ENCODE data around the gene PICK1. TPM values are rescaled to one million over a fixed set of nuclear protein-coding genes. Genes with fewer than 3 reads are reported as not detected.
"Not testable (repeated sequence)": the region's sequence is repeated elsewhere in the genome, so short reads cannot be mapped to it uniquely, and the experiment has no call there.

The PICK1 gene
- total RNA-seq, 1 donor from 2014 or later: 63.2 TPM

DNA sequence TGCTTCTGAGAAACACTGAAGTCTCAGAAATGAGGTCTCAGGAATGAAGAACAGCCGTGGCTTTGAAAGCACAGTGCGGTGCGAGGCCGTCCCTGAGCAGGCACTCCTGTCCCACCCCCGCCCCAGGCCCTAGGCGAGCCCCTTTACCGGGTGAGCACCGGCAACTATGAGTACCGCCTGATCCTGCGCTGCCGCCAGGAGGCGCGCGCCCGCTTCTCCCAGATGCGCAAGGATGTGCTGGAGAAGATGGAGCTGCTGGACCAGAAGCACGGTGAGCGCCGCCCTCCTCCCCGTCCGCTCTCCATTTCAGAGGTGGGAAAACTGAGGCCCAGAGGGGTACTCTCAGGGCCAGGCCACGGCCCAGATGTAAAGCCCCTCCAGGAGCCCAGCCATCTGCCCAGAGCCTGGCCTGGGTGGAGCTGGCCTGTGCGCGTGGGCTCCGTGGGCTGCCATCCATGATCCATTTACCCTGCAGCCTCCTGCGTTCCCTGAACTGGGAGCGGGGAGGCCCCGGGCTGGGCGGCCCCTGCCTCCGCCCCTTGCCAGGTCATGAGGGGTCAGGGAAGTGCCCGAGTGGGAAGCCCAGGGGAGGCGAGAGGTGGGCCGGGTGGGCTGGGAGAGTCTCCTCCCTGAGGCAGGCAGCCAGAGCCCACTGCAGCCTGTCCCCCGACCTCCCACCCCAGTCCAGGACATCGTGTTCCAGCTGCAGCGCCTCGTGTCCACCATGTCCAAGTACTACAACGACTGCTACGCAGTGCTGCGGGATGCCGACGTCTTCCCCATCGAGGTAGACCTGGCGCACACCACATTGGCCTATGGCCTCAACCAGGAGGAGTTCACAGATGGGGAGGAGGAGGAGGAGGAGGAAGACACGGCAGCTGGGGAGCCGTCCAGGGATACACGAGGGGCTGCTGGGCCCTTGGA is 17.2 kb downstream of the PICK1 start:
- DNase-seq (ENCODE audit: low spot score): no peak

DNA sequence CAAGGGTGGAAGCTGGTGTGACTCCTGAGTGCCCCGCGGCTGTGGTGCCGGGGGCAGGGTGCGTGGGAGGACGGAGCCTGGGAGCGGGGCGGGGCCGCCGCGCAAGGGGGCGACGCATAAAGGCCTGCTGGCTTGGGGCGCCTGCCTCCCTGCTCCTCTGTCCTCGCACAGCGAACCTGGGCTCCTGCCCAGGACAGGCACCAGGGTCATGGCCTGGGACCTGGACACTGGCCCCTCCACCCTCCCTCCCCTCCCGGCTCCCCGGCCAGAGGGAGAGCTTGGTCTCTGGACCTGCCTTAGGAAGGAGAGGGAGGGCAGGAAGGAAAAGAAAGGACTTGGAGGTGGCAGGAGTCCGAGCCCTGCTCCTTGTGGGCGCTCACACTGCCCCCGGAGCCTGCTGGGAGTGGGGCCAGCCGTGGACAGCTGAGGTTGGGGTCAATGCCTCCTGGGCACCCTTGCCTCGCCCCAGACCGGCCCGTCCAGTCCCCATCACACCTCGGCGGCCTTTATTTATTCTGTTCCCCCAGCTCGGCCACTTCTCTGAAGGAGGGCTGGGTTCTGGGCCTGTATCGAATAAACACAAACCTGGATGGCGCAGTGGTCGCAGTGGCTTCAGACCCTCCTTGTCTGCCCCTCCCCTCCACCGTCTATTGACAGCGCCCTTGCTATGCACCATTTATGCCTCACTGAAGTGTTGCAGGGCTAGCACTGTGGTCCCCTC is 18.1 kb downstream of the PICK1 start:
- no peak for DNase-seq (ENCODE audit: low spot score)

DNA sequence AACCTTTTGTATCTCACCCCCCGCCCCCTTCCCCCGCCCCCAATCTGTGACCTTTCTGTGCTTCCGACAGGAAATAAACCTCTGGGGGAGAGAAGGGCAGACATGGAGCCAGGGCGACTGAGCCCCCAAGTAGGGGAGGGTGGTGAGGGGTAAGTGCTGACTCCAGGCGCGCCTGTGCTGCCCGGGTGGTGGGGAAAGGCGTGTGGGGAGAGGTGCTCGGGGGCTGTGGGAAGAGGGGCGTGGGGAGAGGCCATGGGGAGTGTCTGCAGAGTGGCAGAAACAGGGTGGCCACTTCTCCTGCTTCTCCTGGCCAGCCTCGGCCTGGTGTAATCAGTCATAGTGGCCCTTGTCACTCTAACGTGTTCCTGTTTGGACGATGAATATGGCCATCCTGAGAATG is 18.8 kb downstream of the PICK1 start:
- DNase-seq (ENCODE audit: low spot score): no peak

DNA sequence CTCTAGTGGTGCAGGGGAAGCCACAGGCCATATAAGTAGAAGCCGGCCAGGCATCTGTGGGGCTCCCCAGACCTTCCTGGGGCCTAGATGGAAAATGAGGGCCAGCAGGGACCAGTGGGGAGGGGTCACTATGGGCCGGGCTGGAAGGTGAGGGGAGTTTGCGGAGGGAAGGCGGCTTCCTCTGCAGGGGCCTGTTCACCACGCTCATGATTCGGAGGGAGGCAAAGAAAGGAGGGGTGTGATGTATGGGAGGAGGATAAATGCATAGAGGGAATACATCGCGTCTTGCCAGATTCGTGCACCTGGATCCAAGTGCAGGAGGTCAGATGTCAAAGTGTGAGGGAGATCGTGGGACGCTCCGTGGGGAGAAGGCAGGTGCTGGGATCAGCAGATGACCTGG is 19.9 kb downstream of the PICK1 start:
- no peak for DNase-seq (ENCODE audit: low spot score)

DNA sequence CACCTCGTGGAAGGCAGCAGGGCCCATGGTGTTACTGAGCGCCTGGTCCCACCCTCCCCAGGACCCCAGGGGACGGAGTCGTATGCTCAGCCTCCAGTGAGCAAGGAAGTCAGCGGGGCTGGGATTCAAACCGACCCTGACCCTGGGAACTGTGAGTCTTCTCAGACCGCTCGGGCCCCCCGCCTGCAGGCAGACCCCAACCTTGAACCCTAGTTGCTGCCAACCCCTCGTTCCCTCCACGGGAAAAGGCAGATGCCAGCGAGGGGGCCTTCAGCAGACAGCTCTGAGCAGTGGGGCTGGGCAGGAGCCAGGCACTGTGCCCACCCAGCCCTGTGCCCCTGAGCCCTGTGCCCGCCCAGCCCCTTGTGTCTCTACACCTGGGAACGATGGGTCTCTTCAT is 20.4 kb downstream of the PICK1 start:
- DNase-seq (ENCODE audit: low spot score): no peak

DNA sequence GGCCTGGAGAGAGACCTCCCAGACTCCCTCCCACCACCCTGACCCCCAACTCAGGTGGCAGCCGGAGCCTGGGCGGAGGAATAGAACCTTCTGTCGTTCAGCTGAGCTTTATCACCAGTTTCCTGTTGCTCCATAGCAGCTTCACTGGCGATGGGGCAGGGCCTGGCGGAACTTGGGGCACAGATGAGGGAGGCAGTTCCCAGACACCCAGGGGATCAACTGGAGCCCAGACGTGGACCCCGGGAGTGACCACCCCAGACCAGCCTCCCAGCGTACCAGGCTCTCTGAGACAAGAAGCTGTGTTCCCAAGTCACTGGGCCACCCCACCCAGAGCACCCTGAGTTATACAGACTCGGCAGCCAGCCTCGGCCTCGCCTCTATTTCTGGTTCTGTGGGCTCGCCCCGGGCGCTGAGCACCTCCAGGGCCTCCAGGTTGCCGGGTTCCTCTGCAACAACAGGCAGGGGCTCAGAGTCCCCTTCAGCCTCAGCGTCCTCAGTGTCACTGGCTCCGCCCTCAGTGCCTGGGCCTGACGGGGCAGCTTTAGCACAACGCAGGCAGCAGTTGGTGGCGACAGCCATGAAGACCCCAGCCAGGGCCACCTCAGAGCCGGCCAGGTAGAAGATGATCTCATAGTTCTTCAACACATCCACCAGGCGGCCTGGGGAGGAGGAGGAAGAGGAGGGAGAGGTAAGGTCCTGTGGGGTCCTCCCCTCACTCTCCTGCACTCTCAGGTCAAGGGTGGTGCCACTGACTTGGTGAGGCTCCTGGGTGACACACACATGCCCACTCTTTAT is 21.0 kb downstream of the PICK1 start:
- no peak for DNase-seq (ENCODE audit: low spot score)

DNA sequence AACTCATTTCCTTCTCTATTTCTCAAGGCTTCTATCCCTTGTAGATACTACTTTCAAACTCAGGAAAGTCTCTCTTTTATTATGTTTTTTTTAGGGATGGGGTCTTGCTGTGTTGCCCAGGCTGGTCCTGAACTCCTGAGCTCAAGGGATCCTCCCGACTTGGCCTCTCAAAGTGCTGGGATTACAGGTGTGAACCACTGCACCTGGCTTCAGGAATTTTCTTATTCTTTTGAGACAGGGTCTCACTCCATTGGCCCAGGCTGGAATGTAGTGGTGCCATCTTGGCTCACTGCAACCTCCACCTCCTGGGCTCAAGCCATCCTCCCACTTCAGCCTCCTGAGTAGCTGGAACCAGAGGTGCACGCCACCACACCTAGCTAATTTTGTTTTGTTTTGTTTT is 22.0 kb downstream of the PICK1 start:
- not testable (repeated sequence) for DNase-seq (ENCODE audit: low spot score)

DNA sequence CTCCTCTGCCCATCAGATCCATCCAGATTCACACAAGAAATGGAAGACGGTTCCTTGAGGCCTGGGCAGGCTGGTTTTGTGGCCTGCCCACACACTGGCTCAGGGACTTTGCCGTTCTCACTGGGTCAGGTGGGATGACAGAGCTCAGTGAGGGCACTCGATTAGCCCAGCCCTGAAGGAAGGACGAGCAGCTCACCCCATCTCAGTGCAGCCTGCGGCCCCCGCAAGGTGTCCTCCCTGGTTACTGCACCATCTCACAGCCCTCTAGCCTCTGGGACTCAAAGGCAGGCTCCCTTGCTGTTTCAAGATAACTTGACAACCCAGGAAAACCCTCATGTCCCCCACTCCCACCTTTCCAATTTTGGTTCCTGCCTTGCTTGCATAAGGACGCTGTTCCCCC is 22.6 kb downstream of the PICK1 start:
- DNase-seq (ENCODE audit: low spot score): no peak

DNA sequence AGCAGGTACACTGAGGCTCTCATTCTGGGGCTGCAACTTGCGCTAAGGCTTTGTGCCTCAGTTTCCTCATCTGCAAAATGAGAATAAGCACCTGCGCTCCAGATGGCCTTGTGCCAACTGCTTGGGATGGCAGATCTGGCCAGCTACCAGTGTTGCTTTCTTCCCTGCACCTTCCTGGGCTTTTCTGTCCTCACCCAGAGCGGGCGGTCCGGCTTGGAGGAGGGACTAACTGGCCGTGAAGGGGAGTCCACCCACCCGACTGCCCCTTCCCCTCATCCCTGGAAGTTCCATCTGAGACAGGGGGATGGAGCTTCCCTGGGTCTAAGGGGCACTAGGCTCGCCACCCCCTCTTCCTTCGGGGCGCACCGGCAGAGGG is 23.3 kb downstream of the PICK1 start:
- no peak for DNase-seq (ENCODE audit: low spot score)

DNA sequence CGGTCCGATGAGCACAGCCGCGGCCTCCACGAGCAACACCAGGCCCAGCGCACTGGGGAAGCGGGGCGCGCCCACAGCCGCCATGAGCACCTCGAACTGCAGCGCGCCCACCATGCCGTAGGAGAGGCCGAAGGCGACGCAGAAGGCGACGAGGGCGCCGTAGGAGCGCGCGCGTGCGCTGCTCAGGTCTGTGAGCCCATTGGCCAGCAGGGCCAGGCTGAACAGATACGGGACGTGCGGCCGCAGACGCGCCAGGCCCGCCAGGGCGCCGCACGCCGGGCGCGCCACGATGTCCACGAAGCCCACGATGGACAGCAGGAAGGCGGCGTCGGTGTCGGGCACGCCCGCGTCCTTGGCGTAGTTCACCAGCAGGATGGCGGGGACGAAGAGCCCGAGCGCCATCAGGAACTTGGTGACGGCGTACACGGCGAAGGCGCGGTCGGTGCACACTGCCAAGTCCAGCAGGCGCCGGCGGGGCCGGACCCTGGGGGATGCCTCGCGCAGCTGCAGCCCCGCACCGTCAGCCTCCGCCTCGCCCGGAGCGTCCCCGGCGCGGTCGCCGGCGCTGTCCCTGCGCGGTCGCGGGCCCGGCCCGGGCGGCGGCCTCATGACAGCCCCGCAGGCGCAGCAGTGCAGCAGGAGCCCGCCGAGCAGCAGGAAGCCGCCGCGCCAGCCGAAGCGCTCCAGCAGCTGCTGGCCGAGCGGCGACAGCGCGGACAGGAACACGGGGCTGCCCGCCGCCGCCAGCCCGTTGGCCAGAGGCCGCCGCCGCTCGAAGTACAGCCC is 23.8 kb downstream of the PICK1 start:
- DNase-seq (ENCODE audit: low spot score): no peak

DNA sequence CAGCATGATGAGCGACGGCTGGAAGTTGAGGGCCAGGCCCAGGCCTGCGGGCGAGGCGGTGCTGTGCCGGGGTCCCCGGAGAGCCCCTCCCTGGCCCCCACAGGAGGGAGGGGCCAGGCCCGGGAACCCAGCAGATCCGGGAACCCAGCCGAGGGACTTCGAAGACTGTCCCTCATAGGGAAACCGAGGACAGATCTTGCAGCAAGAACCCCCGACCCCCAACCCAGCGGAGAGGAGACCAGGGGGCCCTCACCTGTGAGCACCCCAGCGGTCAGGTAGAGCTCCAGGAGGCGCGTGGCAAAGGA is 24.4 kb downstream of the PICK1 start:
- DNase-seq (ENCODE audit: low spot score): no peak

DNA sequence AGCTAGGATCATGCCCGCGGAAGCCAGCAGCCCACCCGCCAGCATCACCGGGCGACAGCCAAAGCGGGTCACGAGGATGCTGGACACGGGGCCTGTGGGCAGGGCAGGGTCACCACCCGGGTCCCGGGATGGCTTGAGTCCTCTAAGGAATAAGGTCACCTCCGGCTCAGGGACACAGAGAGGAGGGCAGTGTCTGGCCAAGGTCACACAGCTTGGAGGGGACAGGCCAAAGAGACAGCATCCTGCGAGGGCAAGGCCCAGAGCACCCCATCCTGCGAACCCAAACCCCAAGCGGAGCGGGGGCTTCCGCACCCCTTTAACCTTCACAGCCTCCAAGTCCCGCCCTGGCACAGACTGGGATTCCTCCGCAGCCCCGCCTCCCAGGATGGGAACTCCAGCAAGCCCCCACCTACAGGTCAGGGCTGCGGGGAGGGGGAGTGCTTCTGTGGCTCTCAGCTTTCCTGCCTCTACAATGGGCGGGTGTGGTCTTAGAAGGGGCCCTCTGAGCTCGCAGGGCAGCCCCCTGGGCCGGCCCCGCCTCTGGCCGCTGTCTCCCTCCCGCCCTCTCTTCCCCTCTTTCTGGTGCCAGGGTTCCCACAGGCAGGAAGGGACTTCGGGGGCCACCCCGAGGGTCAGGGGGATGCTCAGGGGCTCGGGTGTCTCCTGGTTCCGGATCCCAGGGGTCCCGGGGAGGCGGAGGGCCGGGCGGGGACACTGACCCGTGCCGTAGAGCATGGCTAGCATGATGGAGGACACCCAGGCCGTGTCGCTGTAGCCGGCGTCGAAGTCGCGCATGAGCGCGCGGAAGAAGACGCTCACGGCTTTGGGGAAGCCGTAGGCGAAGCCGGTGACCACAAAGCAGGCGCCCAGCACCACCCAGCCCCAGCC is 25.0 kb downstream of the PICK1 start:
- DNase-seq (ENCODE audit: low spot score): no peak

DNA sequence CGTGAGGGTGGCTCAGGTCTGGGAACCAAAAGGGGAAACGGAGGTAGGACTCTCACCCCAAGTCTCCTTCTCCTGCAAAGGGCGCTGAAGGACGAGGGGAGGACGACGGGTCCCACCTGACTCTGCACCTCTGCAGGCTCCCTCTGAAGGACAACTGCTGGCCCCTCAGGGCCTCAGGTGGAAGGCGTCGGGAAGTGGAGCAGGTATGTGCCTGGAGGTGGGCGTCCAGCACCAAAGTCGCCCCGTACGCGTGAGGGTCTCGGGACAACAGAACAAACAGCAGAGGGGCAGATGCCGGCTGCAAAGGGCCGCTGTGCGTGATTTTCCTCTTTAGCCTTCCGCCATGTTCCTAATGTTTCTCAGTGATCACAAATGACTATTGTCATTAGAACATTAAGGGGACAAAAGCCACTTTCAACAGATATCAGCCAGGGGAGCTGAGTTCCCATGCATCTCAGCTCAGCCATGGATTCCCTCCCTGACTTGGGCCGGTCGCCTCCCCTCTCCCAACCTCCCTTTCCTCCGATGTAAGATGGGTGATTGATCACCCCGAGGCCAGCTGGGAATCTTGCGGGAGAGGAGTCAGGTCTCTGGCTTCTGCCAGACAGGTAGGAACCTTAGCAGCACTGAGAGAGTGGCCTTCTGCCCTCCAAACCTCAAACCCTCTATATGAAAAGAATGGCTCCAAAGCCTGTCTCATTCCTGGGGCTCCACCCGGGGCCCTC is 25.9 kb downstream of the PICK1 start:
- DNase-seq (ENCODE audit: low spot score): no peak

DNA sequence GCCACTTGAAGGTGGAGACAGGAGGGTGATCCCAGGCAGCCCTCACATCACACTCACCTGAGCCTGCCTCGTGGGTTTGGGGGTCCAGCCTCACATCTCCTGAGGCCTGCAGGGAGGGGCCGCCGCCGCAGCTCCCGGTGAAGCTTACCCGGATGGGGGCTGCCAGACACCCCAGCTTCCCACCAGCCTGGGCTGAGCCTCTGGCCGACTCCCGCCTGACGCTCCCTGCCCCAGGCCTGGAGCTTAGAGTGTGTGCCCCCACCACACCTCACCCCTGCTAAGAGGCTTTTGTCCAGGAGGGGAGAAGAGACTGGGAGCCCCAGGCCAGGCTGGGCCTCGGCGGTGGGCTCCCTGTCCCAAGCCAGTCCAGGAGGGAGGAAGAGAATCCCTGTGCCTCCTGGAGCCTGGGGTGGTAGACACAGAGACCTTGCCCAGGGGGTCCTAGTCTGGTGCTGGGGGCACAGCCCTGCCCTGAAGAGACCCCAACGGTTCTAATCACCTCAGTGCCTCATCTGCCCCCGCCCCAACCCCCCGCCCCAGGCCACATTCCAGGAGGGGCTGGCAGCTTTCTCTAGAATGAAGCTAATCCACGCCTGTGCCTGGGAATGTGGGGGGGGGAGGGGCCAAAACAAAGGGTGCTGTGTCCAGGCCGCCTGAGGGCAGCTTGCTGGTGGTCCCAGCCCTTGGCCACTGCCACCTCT is 26.9 kb downstream of the PICK1 start, which contains the start of gene SLC16A8:
TSS of gene SLC16A8 (minus strand) at position 254 of the 701 bp plus-strand sequence. CDS start 1,311 bp downstream, outside the sequence.
- no peak for DNase-seq (ENCODE audit: low spot score)

DNA sequence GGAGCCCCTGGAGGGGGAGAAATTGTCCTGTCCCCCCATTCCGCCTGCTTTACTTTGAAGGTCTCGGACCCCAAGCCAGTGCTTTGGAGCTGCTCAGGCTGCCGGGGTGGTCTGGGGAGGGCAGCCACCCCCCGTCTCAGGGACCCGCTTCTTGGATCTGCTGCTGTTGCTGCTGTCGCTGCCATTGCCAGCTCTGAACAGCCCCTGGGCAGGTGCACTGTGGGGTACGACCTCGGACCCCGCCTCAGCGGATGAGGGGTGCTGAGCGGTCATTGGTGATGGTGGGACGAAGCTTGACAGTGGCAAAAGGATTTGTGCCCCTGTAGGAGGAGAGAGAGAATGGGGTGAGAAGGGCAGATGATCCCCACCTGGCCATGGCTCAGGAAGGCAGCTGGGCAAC is 27.9 kb downstream of the PICK1 start:
- no peak for DNase-seq (ENCODE audit: low spot score)

DNA sequence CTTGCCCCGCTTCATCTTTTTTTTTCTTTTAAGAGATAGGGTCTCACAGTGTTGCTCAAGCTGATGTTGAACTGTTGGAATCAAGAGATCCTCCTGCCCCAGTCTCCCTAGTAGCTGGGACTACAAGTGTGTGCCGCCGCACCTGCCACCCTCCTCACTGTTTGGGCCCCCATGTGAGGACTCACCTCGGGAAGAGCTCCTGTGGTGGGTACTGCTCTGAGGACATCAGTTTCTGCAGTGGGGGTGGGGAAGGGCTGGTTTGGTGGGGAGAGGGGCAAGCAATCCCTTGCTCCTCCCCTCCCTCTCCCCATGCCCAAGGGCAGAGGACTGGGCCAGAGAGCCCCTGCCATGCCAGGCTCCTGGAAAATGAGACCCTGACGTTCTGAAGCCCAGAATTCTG is 28.3 kb downstream of the PICK1 start:
- no peak for DNase-seq (ENCODE audit: low spot score)

DNA sequence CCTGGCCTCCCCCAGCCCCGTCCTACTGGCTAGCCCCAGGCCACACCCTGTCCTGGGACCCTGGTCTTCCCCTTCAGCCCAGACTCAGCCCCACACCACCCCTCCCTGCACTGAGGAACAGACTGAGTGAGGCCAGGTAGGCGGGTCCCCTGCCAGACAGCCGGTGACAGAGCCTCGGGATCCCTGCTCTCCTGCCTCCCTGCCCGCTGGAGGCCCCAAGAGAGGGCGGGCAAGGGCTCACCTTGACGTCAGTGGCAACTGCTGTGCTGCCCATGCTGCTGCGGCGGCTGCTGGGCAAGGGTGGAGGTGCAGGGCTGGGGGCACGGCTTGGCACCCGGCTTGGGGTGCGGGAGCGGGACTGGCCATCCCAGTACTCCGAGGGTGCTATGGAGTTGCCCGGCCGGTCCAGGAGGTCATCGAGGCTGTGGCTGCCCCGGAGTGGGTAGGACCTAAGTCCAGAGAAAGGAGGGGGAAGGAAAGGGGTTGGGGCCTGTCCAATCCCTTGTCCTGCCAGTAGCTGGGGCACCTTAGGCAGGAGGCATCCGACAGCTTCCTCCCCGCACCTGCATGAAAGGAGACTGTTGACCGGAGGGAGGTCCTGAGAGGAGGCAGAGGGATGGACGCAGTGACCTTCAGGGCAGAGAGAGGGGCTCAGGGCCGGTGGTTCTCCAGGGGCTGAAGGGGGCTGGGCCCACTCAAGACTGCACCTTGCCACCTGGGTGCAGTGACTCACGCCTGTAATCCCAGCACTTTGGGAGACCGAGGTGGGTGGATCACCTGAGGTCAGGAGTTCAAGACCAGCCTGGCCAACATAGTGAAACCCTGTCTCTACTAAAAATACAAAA is 29.0 kb downstream of the PICK1 start:
- no peak for DNase-seq (ENCODE audit: low spot score)

DNA sequence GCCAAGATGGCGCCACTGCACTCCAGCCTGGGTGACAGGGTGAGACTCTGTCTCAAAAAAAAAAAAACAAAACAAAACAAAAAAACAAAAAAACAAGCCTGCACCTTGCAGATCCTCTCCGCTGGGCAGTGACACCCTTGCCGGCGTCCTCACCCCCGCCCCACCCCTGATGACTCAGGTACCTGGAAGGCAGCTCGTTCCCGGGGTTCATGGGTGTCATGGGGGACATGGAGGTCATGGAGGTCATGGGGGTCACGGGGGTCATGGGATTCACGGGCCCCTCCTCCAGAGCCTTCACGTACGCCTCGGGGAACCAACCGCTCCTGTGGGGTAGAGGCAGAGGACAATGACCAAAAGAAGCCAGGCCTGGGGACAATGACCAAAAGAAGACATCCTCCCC is 29.7 kb downstream of the PICK1 start:
- DNase-seq (ENCODE audit: low spot score): no peak

Data from ureter (tissue), 1 donor.